Measurements from ENCODE around the gene BCL2L1.
"Not testable (repeated sequence)": the region's sequence is repeated elsewhere in the genome, so short reads cannot be mapped to it uniquely, and the experiment has no call there.

The BCL2L1 gene

GRCh38 chr20:31644701-31645100 lies 78.0 kb downstream of the BCL2L1 start:
- no peak for ATAC-seq

GRCh38 chr20:31643522-31643921 lies 79.1 kb downstream of the BCL2L1 start:
- no peak for ATAC-seq

- no peak for ATAC-seq
Measured at GRCh38 chr20:31642837-31643236, 79.8 kb downstream of the BCL2L1 start.

- no peak for ATAC-seq
Measured at GRCh38 chr20:31641391-31641790, 81.3 kb downstream of the BCL2L1 start.

GRCh38 chr20:31640259-31640658 lies 82.4 kb downstream of the BCL2L1 start:
- no peak for ATAC-seq

- no peak for ATAC-seq
Measured at GRCh38 chr20:31638816-31639215, 83.9 kb downstream of the BCL2L1 start.

GRCh38 chr20:31638317-31638716 lies 84.4 kb downstream of the BCL2L1 start:
- no peak for ATAC-seq

- ATAC-seq = no peak
Measured at GRCh38 chr20:31637660-31638059, 85.0 kb downstream of the BCL2L1 start, which contains the start of gene COX4I2. Gene COX4I2, plus strand, starts transcription at chr20:31637912. Its CDS starts 1,106 bp downstream, at chr20:31639018.

GRCh38 chr20:31633339-31633914 lies 89.2 kb downstream of the BCL2L1 start:
- ATAC-seq = no peak

GRCh38 chr20:31632548-31633338 lies 89.9 kb downstream of the BCL2L1 start:
- no peak for ATAC-seq

GRCh38 chr20:31630187-31630790 lies 92.4 kb downstream of the BCL2L1 start:
- no peak for ATAC-seq

- not testable (repeated sequence) for ATAC-seq
Measured at GRCh38 chr20:31628057-31628456, 94.6 kb downstream of the BCL2L1 start.

- not testable (repeated sequence) for ATAC-seq
Measured at GRCh38 chr20:31626534-31626933, 96.1 kb downstream of the BCL2L1 start.

- not testable (repeated sequence) for ATAC-seq
Measured at GRCh38 chr20:31623123-31623505, 99.6 kb downstream of the BCL2L1 start.

- no peak for ATAC-seq
Measured at GRCh38 chr20:31620246-31620645, 102.4 kb downstream of the BCL2L1 start.

GRCh38 chr20:31617432-31618104 lies 105.1 kb downstream of the BCL2L1 start:
- ATAC-seq = no peak

GRCh38 chr20:31615416-31615815 lies 107.3 kb downstream of the BCL2L1 start:
- no peak for ATAC-seq
